ENCODE results near the gene CDR2L.

Gene CDR2L

DNA sequence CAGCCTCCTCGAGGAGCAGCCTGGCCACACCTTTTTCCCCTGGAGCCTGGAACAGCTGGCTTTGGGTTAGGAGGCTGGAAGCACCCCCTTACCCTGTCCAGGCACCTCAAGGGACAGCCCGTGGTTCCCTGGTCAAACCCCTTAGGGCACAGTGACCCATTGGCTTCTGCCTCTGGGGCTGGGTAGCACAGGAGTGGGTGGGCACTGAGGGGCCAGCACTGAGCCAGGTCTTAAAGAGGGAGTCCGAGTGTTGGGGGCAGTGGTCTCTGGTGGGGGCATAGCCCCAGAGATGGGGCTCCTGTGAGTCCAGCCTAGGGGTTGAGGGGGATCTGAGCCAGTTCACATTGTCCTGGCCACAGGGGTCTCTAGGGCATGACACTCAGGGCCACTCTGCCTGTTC lies 36.4 kb upstream of the CDR2L start:
- Histone ChIP-seq H3K27ac (ENCODE audit: low read depth, low read length) (no peak overlapping the region), H3K4me1 (ENCODE audit: control insufficient read depth, insufficient read depth, low read length) (peaks cover 13% of the 10 kb centered on the region), H3K4me3 (ENCODE audit: low read depth, low read length) (no peak overlapping the region), H3K27me3 (ENCODE audit: control insufficient read depth, insufficient read depth, low read length) (peaks cover 33% of the 10 kb centered on the region; the same call in 1 of the 2 replicates), H3K9ac (ENCODE audit: low read length) (no peak overlapping the region), H3K9me3 (ENCODE audit: control insufficient read depth, insufficient read depth, low read depth, low read length) (no peaks in the 10 kb centered on the region), H3K36me3 (ENCODE audit: control insufficient read depth, insufficient read depth, low read length) (no peaks in the 10 kb centered on the region)

DNA sequence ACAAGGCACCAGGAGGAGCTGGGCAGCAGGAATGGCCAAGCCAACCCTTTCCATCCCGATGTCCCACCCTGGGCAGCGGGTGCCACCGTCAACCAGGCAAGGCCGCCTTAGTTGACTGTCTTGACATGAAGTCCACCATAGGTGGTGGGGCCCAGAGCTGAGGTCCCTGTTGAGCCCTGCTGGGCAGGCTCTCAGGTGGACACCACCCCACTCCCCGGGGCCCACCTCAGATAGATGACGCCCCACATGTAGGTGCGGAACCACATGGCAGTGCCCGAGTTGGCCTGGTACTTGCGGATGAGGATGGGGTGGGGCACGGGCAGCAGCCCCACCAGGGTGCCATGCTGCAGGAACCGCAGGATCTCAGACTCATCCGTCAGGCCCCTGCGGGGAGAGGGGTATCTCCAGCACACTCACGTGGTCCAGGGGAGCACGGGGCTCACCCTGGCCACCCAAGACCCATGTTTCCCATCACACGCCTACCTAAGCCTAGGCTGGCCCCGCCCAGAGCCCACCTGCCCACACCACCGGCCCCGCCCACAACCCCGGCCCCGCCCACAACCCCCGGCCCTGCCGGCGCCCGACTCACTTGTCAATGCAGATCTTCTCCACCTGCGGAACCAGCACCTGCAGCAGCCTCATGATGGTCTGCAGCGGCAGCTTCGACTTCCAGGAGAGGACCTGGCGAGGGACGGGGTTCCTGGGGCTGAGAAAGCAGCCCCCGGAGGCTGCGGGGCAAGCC lies 35.6 kb upstream of the CDR2L start:
- no peak overlapping the region for H3K4me3 ChIP-seq (ENCODE audit: low read depth, low read length)
- H3K36me3 ChIP-seq (ENCODE audit: control insufficient read depth, insufficient read depth, low read length), result no peaks in the 10 kb centered on the region
- H3K9me3 ChIP-seq (ENCODE audit: control insufficient read depth, insufficient read depth, low read depth, low read length), result no peaks in the 10 kb centered on the region
- H3K27me3 ChIP-seq (ENCODE audit: control insufficient read depth, insufficient read depth, low read length), result peaks cover 34% of the 10 kb centered on the region; the same call in 1 of the 2 replicates
- H3K4me1 ChIP-seq (ENCODE audit: control insufficient read depth, insufficient read depth, low read length), result peaks cover 13% of the 10 kb centered on the region
- H3K27ac ChIP-seq (ENCODE audit: low read depth, low read length), result no peak overlapping the region
- H3K9ac ChIP-seq (ENCODE audit: low read length), result no peak overlapping the region

- no peaks in the 10 kb centered on the region for H3K9me3 ChIP-seq (ENCODE audit: control insufficient read depth, insufficient read depth, low read depth, low read length)
- peaks cover 28% of the 10 kb centered on the region; the same call in 1 of the 2 replicates for H3K27me3 ChIP-seq (ENCODE audit: control insufficient read depth, insufficient read depth, low read length)
- H3K9ac ChIP-seq (ENCODE audit: low read length), result no peak overlapping the region
- no peaks in the 10 kb centered on the region for H3K36me3 ChIP-seq (ENCODE audit: control insufficient read depth, insufficient read depth, low read length)
- H3K27ac ChIP-seq (ENCODE audit: low read depth, low read length), result no peak overlapping the region
- peaks cover 13% of the 10 kb centered on the region for H3K4me1 ChIP-seq (ENCODE audit: control insufficient read depth, insufficient read depth, low read length)
- H3K4me3 ChIP-seq (ENCODE audit: low read depth, low read length), result no peak overlapping the region
Measured at GRCh38 chr17:74952431-74953133, 34.9 kb upstream of the CDR2L start.

GRCh38 chr17:74953134-74953687 lies 34.2 kb upstream of the CDR2L start:
- Histone ChIP-seq H3K36me3 (ENCODE audit: control insufficient read depth, insufficient read depth, low read length) (no peaks in the 10 kb centered on the region), H3K27me3 (ENCODE audit: control insufficient read depth, insufficient read depth, low read length) (peaks cover 25% of the 10 kb centered on the region), H3K9me3 (ENCODE audit: control insufficient read depth, insufficient read depth, low read depth, low read length) (no peaks in the 10 kb centered on the region), H3K9ac (ENCODE audit: low read length) (no peak overlapping the region), H3K27ac (ENCODE audit: low read depth, low read length) (no peak overlapping the region), H3K4me3 (ENCODE audit: low read depth, low read length) (no peak overlapping the region), H3K4me1 (ENCODE audit: control insufficient read depth, insufficient read depth, low read length) (peaks cover 15% of the 10 kb centered on the region)

DNA sequence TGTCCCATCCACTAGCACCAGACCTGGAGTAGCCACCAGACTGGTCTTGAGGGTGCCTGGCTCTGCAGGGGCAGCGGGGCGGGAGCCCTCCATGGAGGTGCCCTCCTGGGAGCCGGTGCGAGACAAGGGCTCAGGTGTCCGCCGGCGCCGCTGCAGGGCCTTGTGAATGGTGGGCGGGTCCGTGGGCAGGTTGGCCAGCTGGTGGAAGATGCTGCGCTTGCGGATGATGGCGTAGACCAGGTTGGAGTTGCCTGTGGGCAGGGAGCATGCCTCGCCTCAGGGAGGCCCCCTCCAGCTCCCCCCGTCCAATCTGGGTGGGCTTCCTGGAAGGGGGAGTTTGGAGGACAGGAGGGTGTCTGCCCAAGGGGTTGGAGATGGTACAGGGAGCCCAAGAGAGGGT lies 33.3 kb upstream of the CDR2L start:
- H3K27ac ChIP-seq (ENCODE audit: low read depth, low read length), result no peak overlapping the region
- H3K27me3 ChIP-seq (ENCODE audit: control insufficient read depth, insufficient read depth, low read length), result peaks cover 30% of the 10 kb centered on the region
- H3K36me3 ChIP-seq (ENCODE audit: control insufficient read depth, insufficient read depth, low read length), result no peaks in the 10 kb centered on the region
- H3K4me3 ChIP-seq (ENCODE audit: low read depth, low read length), result no peak overlapping the region
- H3K9ac ChIP-seq (ENCODE audit: low read length), result no peak overlapping the region
- H3K4me1 ChIP-seq (ENCODE audit: control insufficient read depth, insufficient read depth, low read length), result peaks cover 15% of the 10 kb centered on the region
- no peaks in the 10 kb centered on the region for H3K9me3 ChIP-seq (ENCODE audit: control insufficient read depth, insufficient read depth, low read depth, low read length)

GRCh38 chr17:74954665-74955421 lies 32.6 kb upstream of the CDR2L start:
- Histone ChIP-seq H3K36me3 (ENCODE audit: control insufficient read depth, insufficient read depth, low read length) (no peaks in the 10 kb centered on the region), H3K4me3 (ENCODE audit: low read depth, low read length) (no peak overlapping the region), H3K9me3 (ENCODE audit: control insufficient read depth, insufficient read depth, low read depth, low read length) (no peaks in the 10 kb centered on the region), H3K27me3 (ENCODE audit: control insufficient read depth, insufficient read depth, low read length) (peaks cover 32% of the 10 kb centered on the region), H3K4me1 (ENCODE audit: control insufficient read depth, insufficient read depth, low read length) (peaks cover 13% of the 10 kb centered on the region), H3K9ac (ENCODE audit: low read length) (no peak overlapping the region), H3K27ac (ENCODE audit: low read depth, low read length) (no peak overlapping the region)

DNA sequence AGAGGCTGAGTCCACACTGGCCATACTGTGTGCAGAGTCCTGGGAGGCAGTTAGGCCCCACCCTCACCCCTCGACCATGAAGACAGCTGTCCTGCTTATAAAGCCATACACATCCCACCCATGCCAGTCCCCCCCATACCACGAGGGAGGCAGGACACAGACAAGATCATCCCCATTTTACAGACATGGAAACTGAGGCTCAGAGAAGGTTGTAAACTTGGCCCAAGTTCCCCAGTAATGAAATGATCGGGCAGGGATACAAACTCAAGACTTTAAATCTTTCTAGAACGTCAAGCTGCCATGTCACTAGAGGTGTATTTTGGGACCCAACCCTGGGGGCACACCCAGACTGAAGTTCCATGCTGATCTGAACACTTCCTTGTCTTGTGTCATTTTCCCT lies 31.3 kb upstream of the CDR2L start:
- H3K27me3 ChIP-seq (ENCODE audit: control insufficient read depth, insufficient read depth, low read length), result peaks cover 36% of the 10 kb centered on the region
- no peak overlapping the region for H3K9ac ChIP-seq (ENCODE audit: low read length)
- no peaks in the 10 kb centered on the region for H3K9me3 ChIP-seq (ENCODE audit: control insufficient read depth, insufficient read depth, low read depth, low read length)
- no peak overlapping the region for H3K27ac ChIP-seq (ENCODE audit: low read depth, low read length)
- H3K4me1 ChIP-seq (ENCODE audit: control insufficient read depth, insufficient read depth, low read length), result peaks cover 7% of the 10 kb centered on the region
- H3K4me3 ChIP-seq (ENCODE audit: low read depth, low read length), result no peak overlapping the region
- H3K36me3 ChIP-seq (ENCODE audit: control insufficient read depth, insufficient read depth, low read length), result no peaks in the 10 kb centered on the region

GRCh38 chr17:74957935-74958740 lies 29.3 kb upstream of the CDR2L start:
- no peaks in the 10 kb centered on the region for H3K36me3 ChIP-seq (ENCODE audit: control insufficient read depth, insufficient read depth, low read length)
- H3K27ac ChIP-seq (ENCODE audit: low read depth, low read length), result no peak overlapping the region
- H3K4me1 ChIP-seq (ENCODE audit: control insufficient read depth, insufficient read depth, low read length), result peaks cover 4% of the 10 kb centered on the region; the same call in 1 of the 2 replicates
- peaks cover 26% of the 10 kb centered on the region for H3K27me3 ChIP-seq (ENCODE audit: control insufficient read depth, insufficient read depth, low read length)
- no peak overlapping the region for H3K9ac ChIP-seq (ENCODE audit: low read length)
- H3K9me3 ChIP-seq (ENCODE audit: control insufficient read depth, insufficient read depth, low read depth, low read length), result no peaks in the 10 kb centered on the region
- H3K4me3 ChIP-seq (ENCODE audit: low read depth, low read length), result no peak overlapping the region

DNA sequence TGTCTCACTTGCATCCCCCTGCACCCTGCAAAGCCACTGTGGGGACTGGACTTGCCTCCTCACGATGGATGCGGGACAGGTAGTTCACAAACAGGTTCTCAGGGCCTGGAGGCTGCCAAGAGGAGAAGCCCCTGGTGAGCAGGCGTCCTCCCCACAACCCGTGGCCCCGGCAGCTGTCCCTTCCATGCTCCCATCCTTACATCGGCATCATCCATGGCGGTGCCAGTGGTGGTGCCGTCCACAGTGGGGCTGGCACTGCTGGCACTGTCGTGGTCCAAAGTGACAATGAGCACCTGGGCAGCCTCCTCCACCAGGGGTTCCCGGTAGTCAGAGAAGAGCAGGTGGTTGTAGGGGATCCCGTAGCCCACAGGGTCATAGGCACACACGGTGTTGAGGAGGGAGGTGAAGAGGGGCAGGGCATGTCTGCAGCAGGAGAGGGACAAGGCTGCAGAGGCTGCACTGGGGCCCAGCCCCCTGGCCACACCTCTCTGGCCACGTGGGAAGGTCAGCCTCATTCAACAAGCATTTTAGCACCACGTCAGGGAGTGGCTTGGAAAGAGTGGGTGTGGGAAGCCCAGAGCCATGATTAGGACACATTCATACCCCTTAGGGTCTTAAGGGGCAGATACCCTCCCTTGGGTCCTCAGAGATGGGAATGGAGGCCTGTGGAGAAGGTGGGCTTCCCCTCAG lies 27.5 kb upstream of the CDR2L start:
- Histone ChIP-seq H3K27ac (ENCODE audit: low read depth, low read length) (no peak overlapping the region), H3K4me3 (ENCODE audit: low read depth, low read length) (no peak overlapping the region), H3K36me3 (ENCODE audit: control insufficient read depth, insufficient read depth, low read length) (no peaks in the 10 kb centered on the region), H3K27me3 (ENCODE audit: control insufficient read depth, insufficient read depth, low read length) (peaks cover 26% of the 10 kb centered on the region), H3K9me3 (ENCODE audit: control insufficient read depth, insufficient read depth, low read depth, low read length) (no peaks in the 10 kb centered on the region), H3K9ac (ENCODE audit: low read length) (no peak overlapping the region), H3K4me1 (ENCODE audit: control insufficient read depth, insufficient read depth, low read length) (peaks cover 4% of the 10 kb centered on the region; the same call in 1 of the 2 replicates)

All from HUES6 (cell line).